ENCODE data around the gene RYR1. TPM values are rescaled to one million over a fixed set of nuclear protein-coding genes. Genes with fewer than 3 reads are reported as not detected.

The RYR1 gene
- total RNA-seq, 1 experiment from 2014 or later, result 4.1 TPM

DNA sequence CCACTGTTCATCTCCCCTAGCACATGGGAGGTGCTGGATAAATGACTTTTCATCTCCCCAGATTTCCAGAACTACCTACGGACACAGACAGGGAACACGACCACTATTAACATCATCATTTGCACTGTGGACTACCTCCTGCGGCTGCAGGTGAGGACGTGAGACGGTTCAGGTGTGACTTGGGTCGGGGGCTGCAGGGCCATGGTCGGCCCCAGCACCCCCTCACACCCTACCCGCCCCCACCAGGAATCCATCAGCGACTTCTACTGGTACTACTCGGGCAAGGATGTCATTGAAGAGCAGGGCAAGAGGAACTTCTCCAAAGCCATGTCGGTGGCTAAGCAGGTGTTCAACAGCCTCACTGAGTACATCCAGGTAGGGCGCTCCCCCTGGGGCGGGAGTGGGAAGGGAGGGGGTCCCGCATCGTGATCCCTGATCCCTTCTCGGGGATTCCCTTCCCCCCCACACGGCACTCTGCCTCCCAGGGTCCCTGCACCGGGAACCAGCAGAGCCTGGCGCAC lies 109.9 kb downstream of the RYR1 start:
- no peaks in the 10 kb centered on the region for H3K27me3 ChIP-seq (ENCODE audit: insufficient read depth, low read length)
- no peaks in the 10 kb centered on the region for H3K36me3 ChIP-seq (ENCODE audit: control insufficient read depth in 1 of 2, insufficient read depth in 2 of 2, low read length in 2 of 2)
- peaks cover 10 to 21% of the 10 kb centered on the region in 2 experiments for H3K4me1 ChIP-seq (ENCODE audit: control insufficient read depth in 1 of 2, insufficient read depth in 2 of 2, low read length in 2 of 2)
- intact Hi-C loops (cut with micrococcal nuclease), result no loop called here
- no peak for TF ChIP-seq POLR2AphosphoS5 (IDR thresholded peaks at IDR 0.05; ENCODE audit: low read depth, low read length)
- TF ChIP-seq SRF (IDR thresholded peaks at IDR 0.05; ENCODE audit: low read depth), result no peak
- TF ChIP-seq SIN3A (IDR thresholded peaks at IDR 0.05; ENCODE audit: low read depth), result no peak
- TF ChIP-seq, protein P1, sequence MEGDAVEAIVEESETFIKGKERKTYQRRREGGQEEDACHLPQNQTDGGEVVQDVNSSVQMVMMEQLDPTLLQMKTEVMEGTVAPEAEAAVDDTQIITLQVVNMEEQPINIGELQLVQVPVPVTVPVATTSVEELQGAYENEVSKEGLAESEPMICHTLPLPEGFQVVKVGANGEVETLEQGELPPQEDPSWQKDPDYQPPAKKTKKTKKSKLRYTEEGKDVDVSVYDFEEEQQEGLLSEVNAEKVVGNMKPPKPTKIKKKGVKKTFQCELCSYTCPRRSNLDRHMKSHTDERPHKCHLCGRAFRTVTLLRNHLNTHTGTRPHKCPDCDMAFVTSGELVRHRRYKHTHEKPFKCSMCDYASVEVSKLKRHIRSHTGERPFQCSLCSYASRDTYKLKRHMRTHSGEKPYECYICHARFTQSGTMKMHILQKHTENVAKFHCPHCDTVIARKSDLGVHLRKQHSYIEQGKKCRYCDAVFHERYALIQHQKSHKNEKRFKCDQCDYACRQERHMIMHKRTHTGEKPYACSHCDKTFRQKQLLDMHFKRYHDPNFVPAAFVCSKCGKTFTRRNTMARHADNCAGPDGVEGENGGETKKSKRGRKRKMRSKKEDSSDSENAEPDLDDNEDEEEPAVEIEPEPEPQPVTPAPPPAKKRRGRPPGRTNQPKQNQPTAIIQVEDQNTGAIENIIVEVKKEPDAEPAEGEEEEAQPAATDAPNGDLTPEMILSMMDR (IDR thresholded peaks at IDR 0.05 in 2 of 3, conservative IDR thresholded peaks at IDR 0.05 in 1 of 3; ENCODE audit: borderline replicate concordance in 1 of 3, insufficient read depth in 1 of 3, low read depth in 2 of 3, low read length in 2 of 3), result no peak
- TF ChIP-seq POLR2A (IDR thresholded peaks at IDR 0.05; ENCODE audit: borderline replicate concordance, extremely low read depth, insufficient read depth, insufficient read length), result no peak
- no peak overlapping the region for H2AFZ ChIP-seq (ENCODE audit: low read depth, low read length, poor library complexity, severe bottlenecking)
- H3K4me3 ChIP-seq (replicated peaks in 1 of 2; ENCODE audit: low read depth in 1 of 2, low read length in 2 of 2), result peak overlapping the region; percentile 34 to 49
- H3K79me2 ChIP-seq (ENCODE audit: insufficient read depth, low read length), result no peaks in the 10 kb centered on the region
- ChIA-PET RAD21 (ENCODE audit: low non-redundant PET in 1 of 2, low total read pairs in 2 of 2, uncharacterized antibody in 2 of 2, unreplicated experiment in 2 of 2) (no interaction called here), POLR2A (interaction anchor here (0.8 to 1.0 kb wide), 2 partner anchors 28 to 75 kb away, joined by 3 to 8 read pairs; partner anchors contain the start of gene EIF3K), CTCF (interaction anchor here (0.7 to 2.6 kb wide), 10 partner anchors 10 to 387 kb away, joined by 3 to 16 read pairs (median 4); partner anchors contain the start of genes FAM98C, MRPS12 and SARS2)
- H3K27ac ChIP-seq (ENCODE audit: low read depth, low read length), result peak overlapping the region; percentile 66
- no peaks in the 10 kb centered on the region for H3K9me2 ChIP-seq (ENCODE audit: insufficient read depth)
- no peaks in the 10 kb centered on the region for H3K9me3 ChIP-seq (ENCODE audit: control insufficient read depth in 1 of 2, insufficient read depth in 1 of 2, low read depth in 1 of 2, low read length in 2 of 2)
- peak overlapping the region; percentile 86 for H3K4me2 ChIP-seq (ENCODE audit: low read length)
- no peak for ATAC-seq
- H4K20me1 ChIP-seq (ENCODE audit: insufficient read depth), result no peaks in the 10 kb centered on the region
- no peak overlapping the region for H3K9ac ChIP-seq (ENCODE audit: low read length)
- DNase-seq (ENCODE audit: low read depth, low spot score), result no peak
- BruUV-seq (replicated peaks), result no TSS peak

All from HCT116 (cell line).